ENCODE results near the gene MCM3AP.

- no peak for TF ChIP-seq EZH2phosphoT487 (IDR thresholded peaks at IDR 0.05)
- no peak for TF ChIP-seq CTCF (IDR thresholded peaks at IDR 0.05)
Measured at GRCh38 chr21:46294647-46295176, 9.3 kb upstream of the MCM3AP start.
